NCI-H2227 (cell line): ENCODE results near the gene ITGB1BP2.
"Not testable (repeated sequence)": the region's sequence is repeated elsewhere in the genome, so short reads cannot be mapped to it uniquely, and the experiment has no call there.

ENCODE experiments used
- DNase-seq: peaks from one replicate; lab custom pipeline; 2025; ENCODE audit not compliant: unreplicated experiment; lab: John Stamatoyannopoulos, UW

Gene ITGB1BP2

GRCh38 chrX:71300495-71300894 lies 1.1 kb upstream of the ITGB1BP2 start:
- not testable (repeated sequence) for DNase-seq

- DNase-seq = no peak
These were observed 1.1 kb downstream of the ITGB1BP2 start for GRCh38 chrX:71302461-71303213.

GRCh38 chrX:71304561-71304960 lies 3.0 kb downstream of the ITGB1BP2 start:
- DNase-seq = no peak

- no peak for DNase-seq
These were observed 14.4 kb downstream of the ITGB1BP2 start for GRCh38 chrX:71315917-71316316.

- not testable (repeated sequence) for DNase-seq
These were observed 15.4 kb downstream of the ITGB1BP2 start for GRCh38 chrX:71316959-71317358.

- no peak for DNase-seq
These were observed 18.6 kb downstream of the ITGB1BP2 start for GRCh38 chrX:71320126-71320525.

- DNase-seq = no peak
These were observed 20.2 kb downstream of the ITGB1BP2 start for GRCh38 chrX:71321731-71322130.

- DNase-seq = not testable (repeated sequence)
These were observed 22.9 kb downstream of the ITGB1BP2 start for GRCh38 chrX:71324452-71324851.

GRCh38 chrX:71326394-71326793 lies 24.8 kb downstream of the ITGB1BP2 start:
- DNase-seq = no peak

- not testable (repeated sequence) for DNase-seq
These were observed 47.7 kb downstream of the ITGB1BP2 start for GRCh38 chrX:71349151-71349665.

GRCh38 chrX:71349867-71350266 lies 48.3 kb downstream of the ITGB1BP2 start:
- DNase-seq = not testable (repeated sequence)

GRCh38 chrX:71352439-71352838 lies 50.9 kb downstream of the ITGB1BP2 start:
- not testable (repeated sequence) for DNase-seq
